Body of pancreas (tissue), 4 donors: Measurements from ENCODE around the gene PLEKHG2.

Source experiments
- CTCF ChIP-seq, 7 experiments: fragments of 450-650 bp in 4 of 7; fragments of 200-600 bp in 3 of 7; sonication (generic) in 3 of 7; IDR thresholded peaks; one replicate each; pipeline ENCODE4 v1.5.1; 2016 to 2019; ENCODE audit warnings: antibody characterized with exemption in 7 of 7
- POLR2A ChIP-seq, 3 donors: fragments of 450-650 bp; IDR thresholded peaks; one replicate each; pipeline ENCODE4 v1.6.1; 2016; ENCODE audit warnings: antibody characterized with exemption in 3 of 3, mild to moderate bottlenecking in 2 of 3

DNA sequence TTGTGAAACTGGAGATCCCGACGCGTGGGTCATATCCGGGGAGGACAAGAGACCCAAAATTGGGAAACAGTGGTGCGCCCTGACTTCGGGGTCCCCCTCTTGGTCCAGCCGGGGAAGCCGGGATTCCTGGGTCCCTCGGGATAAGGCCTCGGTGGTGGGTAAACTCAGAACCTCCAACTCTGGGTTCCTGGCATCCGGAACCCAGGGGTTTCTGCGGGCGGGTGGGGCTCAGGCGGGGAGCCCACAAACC lies 5.1 kb upstream of the PLEKHG2 start:
- TF ChIP-seq CTCF (IDR thresholded peaks at IDR 0.05) (no peak), POLR2A (IDR thresholded peaks at IDR 0.05) (no peak)
